B cell (primary cell): ENCODE data around the gene SSTR1. TPM values are rescaled to one million over a fixed set of nuclear protein-coding genes. Genes with fewer than 3 reads are reported as not detected.

Source experiments
- ATAC-seq: fragments of 200-7000 bp; cut with Tn5 transposase; one replicate; pipeline ENCODE4 v1.10.0; 2021; ENCODE audit warnings: low read depth, mild to moderate bottlenecking, moderate number of reproducible peaks, moderate library complexity
- CTCF ChIA-PET: fragments of 350-600 bp; sonication (Branson Sonifier 250); formaldehyde crosslinking; loops from one replicate; lab custom pipeline; 2021; ENCODE audit warnings: antibody characterized with exemption, inconsistent platforms; lab: Charles Lee
- POLR2A ChIA-PET: fragments of 350-600 bp; sonication (Branson Sonifier 250); formaldehyde crosslinking; loops from one replicate; lab custom pipeline; 2021; ENCODE audit warnings: antibody characterized with exemption; lab: Charles Lee
- DNase-seq: peaks from one replicate; pipeline ENCODE4 v3.0.0; 2013
- H2AFZ ChIP-seq: 2 replicates; pipeline ENCODE4 v1.6.1; 2012; ENCODE audit warnings: mild to moderate bottlenecking, low read depth, low read length; ENCODE audit not compliant: insufficient read depth, poor library complexity, severe bottlenecking
- H3K27ac ChIP-seq, 2 donors: 1 replicate in 1 of 2; 2 replicates in 1 of 2; pipeline ENCODE4 v1.5.1; 2012 to 2013; ENCODE audit warnings: low read length in 2 of 2, mild to moderate bottlenecking in 2 of 2, moderate library complexity in 1 of 2
- H3K27me3 ChIP-seq, 4 experiments: fragments of 200-600 bp in 1 of 4; sonication (generic) in 1 of 4; replicated peaks in 1 of 4; 1 replicate in 2 of 4; 2 replicates in 2 of 4; pipeline versions ENCODE4 v1.6.1 to v1.7.0; 2013 to 2016; ENCODE audit warnings: low read length in 3 of 4, mild to moderate bottlenecking in 2 of 4, mixed read lengths in 1 of 4, moderate library complexity in 1 of 4; ENCODE audit not compliant: insufficient read depth in 4 of 4, control insufficient read depth in 3 of 4; ENCODE audit errors: control extremely low read depth in 1 of 4
- H3K36me3 ChIP-seq, 2 experiments: replicated peaks in 1 of 2; 1 replicate in 1 of 2; 2 replicates in 1 of 2; pipeline versions ENCODE4 v1.6.1 to v1.7.1; 2013; ENCODE audit warnings: low read length in 1 of 2; ENCODE audit not compliant: insufficient read depth in 2 of 2, control insufficient read depth in 1 of 2; ENCODE audit errors: control extremely low read depth in 1 of 2, extremely low read depth in 1 of 2
- H3K4me1 ChIP-seq, 2 donors: fragments of 200-600 bp in 1 of 2; sonication (generic) in 1 of 2; 1 replicate in 1 of 2; 2 replicates in 1 of 2; pipeline versions ENCODE4 v1.5.1 to v1.6.1; 2013 to 2017; ENCODE audit warnings: low read length in 2 of 2; ENCODE audit not compliant: control insufficient read depth in 2 of 2, insufficient read depth in 2 of 2
- H3K4me2 ChIP-seq: replicated peaks from 2 replicates; pipeline ENCODE3; 2012; ENCODE audit warnings: mild to moderate bottlenecking, low read depth, low read length; ENCODE audit not compliant: poor library complexity, severe bottlenecking
- H3K4me3 ChIP-seq, 5 experiments: fragments of 200-600 bp in 1 of 5; sonication (generic) in 1 of 5; 1 replicate in 3 of 5; 2 replicates in 2 of 5; pipeline versions ENCODE4 v1.5.1 to v1.7.0; 2011 to 2016; ENCODE audit warnings: low read length in 4 of 5, mild to moderate bottlenecking in 4 of 5, low read depth in 2 of 5, control low read depth in 1 of 5, moderate library complexity in 1 of 5; ENCODE audit not compliant: insufficient read depth in 1 of 5; ENCODE audit errors: control extremely low read depth in 1 of 5, extremely low read depth in 1 of 5
- H3K79me2 ChIP-seq: fragments of 200-600 bp; sonication (generic); one replicate; pipeline ENCODE4 v1.6.0; 2016; ENCODE audit warnings: low read length; ENCODE audit not compliant: control insufficient read depth, insufficient read depth
- H3K9ac ChIP-seq: fragments of 200-600 bp; sonication (generic); 2 replicates; pipeline ENCODE4 v1.6.1; 2017; ENCODE audit warnings: mild to moderate bottlenecking, low read length, moderate library complexity
- H3K9me3 ChIP-seq, 3 donors: one replicate each; pipeline versions ENCODE4 v1.6.1 to v1.7.1; 2013; ENCODE audit warnings: low read length in 2 of 3; ENCODE audit not compliant: control insufficient read depth in 2 of 3, insufficient read depth in 1 of 3; ENCODE audit errors: control extremely low read depth in 1 of 3
- H4K20me1 ChIP-seq: 2 replicates; pipeline ENCODE4 v1.6.0; 2012; ENCODE audit warnings: mild to moderate bottlenecking, low read length; ENCODE audit not compliant: insufficient read depth, control insufficient read depth, poor library complexity, severe bottlenecking
- H3K27ac Mint-ChIP-seq: one replicate; pipeline ENCODE4 v1.8.0; 2021; ENCODE audit warnings: mixed read lengths
- H3K27me3 Mint-ChIP-seq: one replicate; pipeline ENCODE4 v1.8.0; 2021; ENCODE audit warnings: mixed read lengths
- H3K4me1 Mint-ChIP-seq: one replicate; pipeline ENCODE4 v1.8.0; 2021; ENCODE audit warnings: mixed read lengths
- H3K4me3 Mint-ChIP-seq: one replicate; pipeline ENCODE4 v1.8.0; 2021; ENCODE audit warnings: mixed read lengths
- H3K9me3 Mint-ChIP-seq: one replicate; pipeline ENCODE4 v1.8.0; 2022; ENCODE audit warnings: mixed read lengths; ENCODE audit not compliant: insufficient read depth
- EZH2 ChIP-seq: IDR thresholded peaks from 2 replicates; pipeline ENCODE4 v1.6.1; 2012; ENCODE audit warnings: borderline replicate concordance, low read depth, mild to moderate bottlenecking, moderate library complexity, low read length; ENCODE audit not compliant: insufficient read depth, poor library complexity, severe bottlenecking
- WGBS: methylation state at CpG from one replicate; pipeline ENCODE4 v1.1.5; 2013; ENCODE audit warnings: missing lambda C conversion rate; ENCODE audit not compliant: insufficient coverage; 5-methylcytosine and 5-hydroxymethylcytosine counted together
- intact Hi-C: fragments of 100-400 bp; cut with micrococcal nuclease; formaldehyde crosslinking; loops from one replicate; pipeline ENCODE4 v1.10.0; 2022
- polyA plus RNA-seq: library from polyadenylated mRNA; depleted of rRNA; stranded (reverse); fragments of >200 nt; gene quantifications from 2 replicates; pipeline ENCODE4 v1.2.3, GENCODE V29; 2012
- total RNA-seq, 2 donors: library from RNA; stranded (reverse); fragments of 120-200 nt in 1 of 2; gene quantifications; 1 replicate in 1 of 2; 2 replicates in 1 of 2; pipeline versions ENCODE4 v1.2.3 to v1.2.4, GENCODE V29; 2013 to 2022
- TF ChIP-seq, protein P1 (sequence below): fragments of 200-600 bp; IDR thresholded peaks from one replicate; pipeline ENCODE4 v1.8.0; 2022; ENCODE audit warnings: antibody characterized with exemption, mild to moderate bottlenecking

Gene SSTR1
- total and polyA plus RNA-seq, 2 donors (not counting 1 experiment from before 2014, with no cell fraction given), result not detected

DNA sequence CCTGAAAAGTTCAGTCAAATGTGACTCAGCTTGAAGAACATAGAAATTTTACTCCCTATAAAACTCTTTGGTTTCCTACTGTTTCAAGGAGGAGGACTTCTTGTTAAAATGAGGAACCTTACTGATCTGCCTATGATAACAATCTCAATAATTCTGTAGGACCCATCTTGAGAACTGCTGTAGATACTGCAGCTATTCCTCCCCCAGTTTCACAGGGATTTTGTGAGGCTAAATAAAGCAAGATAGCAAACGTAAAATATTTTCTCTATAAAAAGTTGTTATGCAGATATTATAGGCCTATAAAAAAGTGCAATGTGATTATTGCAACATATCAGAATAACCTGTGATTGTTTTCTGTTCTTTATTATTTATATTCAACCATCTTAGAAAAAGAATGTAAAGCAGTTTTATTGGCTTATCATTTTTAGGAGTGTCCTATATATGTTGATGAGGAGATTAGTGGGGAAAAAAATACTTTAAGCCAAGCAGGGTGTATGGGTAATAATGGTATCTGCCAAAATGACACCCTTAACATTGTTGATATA lies 36.1 kb downstream of the SSTR1 start:
- intact Hi-C loops, result no loop called here
- H3K27me3 Mint-ChIP-seq, result no peaks in the 10 kb centered on the region
- no peaks in the 10 kb centered on the region for H3K4me1 Mint-ChIP-seq
- H3K27ac Mint-ChIP-seq, result no peak overlapping the region
- ATAC-seq (no peak), DNase-seq (no peak)
- H3K27me3 ChIP-seq, result no peaks in the 10 kb centered on the region
- H3K9ac ChIP-seq, result no peak overlapping the region
- H3K4me3 Mint-ChIP-seq, result no peak overlapping the region
- H3K27ac ChIP-seq, result no peak overlapping the region
- WGBS, result no CpG with 5 or more reads among the region's 1 CpG
- TF ChIP-seq, protein P1, sequence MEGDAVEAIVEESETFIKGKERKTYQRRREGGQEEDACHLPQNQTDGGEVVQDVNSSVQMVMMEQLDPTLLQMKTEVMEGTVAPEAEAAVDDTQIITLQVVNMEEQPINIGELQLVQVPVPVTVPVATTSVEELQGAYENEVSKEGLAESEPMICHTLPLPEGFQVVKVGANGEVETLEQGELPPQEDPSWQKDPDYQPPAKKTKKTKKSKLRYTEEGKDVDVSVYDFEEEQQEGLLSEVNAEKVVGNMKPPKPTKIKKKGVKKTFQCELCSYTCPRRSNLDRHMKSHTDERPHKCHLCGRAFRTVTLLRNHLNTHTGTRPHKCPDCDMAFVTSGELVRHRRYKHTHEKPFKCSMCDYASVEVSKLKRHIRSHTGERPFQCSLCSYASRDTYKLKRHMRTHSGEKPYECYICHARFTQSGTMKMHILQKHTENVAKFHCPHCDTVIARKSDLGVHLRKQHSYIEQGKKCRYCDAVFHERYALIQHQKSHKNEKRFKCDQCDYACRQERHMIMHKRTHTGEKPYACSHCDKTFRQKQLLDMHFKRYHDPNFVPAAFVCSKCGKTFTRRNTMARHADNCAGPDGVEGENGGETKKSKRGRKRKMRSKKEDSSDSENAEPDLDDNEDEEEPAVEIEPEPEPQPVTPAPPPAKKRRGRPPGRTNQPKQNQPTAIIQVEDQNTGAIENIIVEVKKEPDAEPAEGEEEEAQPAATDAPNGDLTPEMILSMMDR, result no peak
- TF ChIP-seq EZH2, result no peak
- H3K4me3 ChIP-seq, result no peak overlapping the region
- H3K36me3 ChIP-seq, result no peaks in the 10 kb centered on the region
- ChIA-PET POLR2A (no interaction called here), CTCF (no interaction called here)
- no peaks in the 10 kb centered on the region for H3K9me3 Mint-ChIP-seq
- no peaks in the 10 kb centered on the region for H3K4me1 ChIP-seq
- no peaks in the 10 kb centered on the region for H4K20me1 ChIP-seq
- H3K79me2 ChIP-seq, result no peaks in the 10 kb centered on the region
- no peak overlapping the region for H2AFZ ChIP-seq
- H3K4me2 ChIP-seq, result no peak overlapping the region
- no peaks in the 10 kb centered on the region for H3K9me3 ChIP-seq

DNA sequence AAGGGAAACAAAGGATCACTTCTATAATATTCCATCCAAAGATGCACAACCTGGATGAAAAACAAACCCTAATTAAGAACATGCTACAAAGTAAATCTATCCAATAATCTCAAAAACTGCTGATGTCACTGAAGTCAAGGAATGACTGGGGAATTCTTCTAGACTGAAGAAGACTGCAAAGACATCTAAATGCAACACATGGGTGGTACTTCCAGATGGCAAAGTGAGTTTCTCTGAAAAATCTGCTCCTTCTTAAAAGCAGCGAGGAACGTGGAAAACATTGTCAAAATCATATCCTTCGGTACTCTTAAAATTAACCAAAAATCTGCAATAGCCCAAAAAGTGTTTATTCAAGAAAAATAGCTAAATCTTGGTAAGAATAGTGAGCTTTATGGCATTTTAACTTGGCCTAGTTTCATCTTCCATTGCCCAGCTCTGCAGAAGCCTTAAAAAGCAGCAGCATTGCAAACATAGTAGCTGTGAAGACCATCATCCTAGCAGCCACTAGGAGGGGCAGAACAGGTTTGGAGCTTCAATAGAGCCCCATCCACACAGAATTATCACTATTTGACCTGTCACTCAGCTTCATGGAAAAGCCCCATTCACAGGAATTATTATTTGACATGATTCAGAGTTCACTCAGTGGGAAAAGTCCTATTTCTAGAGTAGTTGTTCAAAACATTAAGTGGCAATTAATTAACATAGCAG lies 40.8 kb downstream of the SSTR1 start:
- no peak for DNase-seq
- no peak overlapping the region for H3K9ac ChIP-seq
- no peaks in the 10 kb centered on the region for H3K4me1 ChIP-seq
- no peak overlapping the region for H3K4me3 ChIP-seq
- H3K9me3 ChIP-seq, result no peaks in the 10 kb centered on the region
- no CpG with 5 or more reads among the region's 3 CpGs for WGBS
- Mint-ChIP-seq H3K9me3 (no peaks in the 10 kb centered on the region), H3K27ac (no peak overlapping the region), H3K27me3 (no peaks in the 10 kb centered on the region), H3K4me1 (no peaks in the 10 kb centered on the region), H3K4me3 (no peak overlapping the region)
- H3K27ac ChIP-seq, result no peak overlapping the region
- ChIA-PET POLR2A (no interaction called here), CTCF (no interaction called here)
- no peak for ATAC-seq
- TF ChIP-seq, protein P1, result no peak
- TF ChIP-seq EZH2, result no peak
- intact Hi-C loops, result no loop called here
- H3K79me2 ChIP-seq, result no peaks in the 10 kb centered on the region
- no peak overlapping the region for H2AFZ ChIP-seq
- H3K27me3 ChIP-seq, result peaks cover 0 to 2% (median 0%) of the 10 kb centered on the region in 4 experiments
- no peak overlapping the region for H3K4me2 ChIP-seq
- no peaks in the 10 kb centered on the region for H3K36me3 ChIP-seq
- no peaks in the 10 kb centered on the region for H4K20me1 ChIP-seq
